ENCODE data around the gene SHANK2.
"Not testable (repeated sequence)": the region's sequence is repeated elsewhere in the genome, so short reads cannot be mapped to it uniquely, and the experiment has no call there.

Gene SHANK2

DNA sequence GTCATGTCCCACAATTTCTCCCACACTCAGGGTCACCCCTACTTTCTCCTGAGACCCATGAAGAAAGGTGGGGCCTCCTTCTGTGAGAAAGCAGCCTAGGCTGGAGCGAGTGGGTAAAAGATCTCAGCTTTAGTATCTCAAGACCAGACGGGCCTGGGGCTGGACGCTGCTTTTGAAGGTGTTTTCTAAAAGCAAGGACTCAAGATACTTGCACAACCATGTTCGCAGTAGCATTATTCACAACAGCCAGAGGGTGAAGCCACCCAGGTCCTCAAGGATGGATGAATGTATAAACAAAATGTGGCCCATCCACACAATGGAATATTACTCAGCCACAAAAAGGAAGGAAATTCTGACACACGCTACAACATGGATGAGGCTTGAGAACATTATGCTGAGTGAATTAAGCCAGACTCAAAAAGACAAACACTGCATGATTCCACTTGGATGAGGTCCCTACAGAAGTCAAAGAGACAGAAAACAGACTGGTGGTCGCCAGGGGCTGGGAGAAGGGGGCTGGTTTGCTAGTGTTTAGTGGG is 10.6 kb downstream of the SHANK2 start:
- DNase-seq, result no peak

DNA sequence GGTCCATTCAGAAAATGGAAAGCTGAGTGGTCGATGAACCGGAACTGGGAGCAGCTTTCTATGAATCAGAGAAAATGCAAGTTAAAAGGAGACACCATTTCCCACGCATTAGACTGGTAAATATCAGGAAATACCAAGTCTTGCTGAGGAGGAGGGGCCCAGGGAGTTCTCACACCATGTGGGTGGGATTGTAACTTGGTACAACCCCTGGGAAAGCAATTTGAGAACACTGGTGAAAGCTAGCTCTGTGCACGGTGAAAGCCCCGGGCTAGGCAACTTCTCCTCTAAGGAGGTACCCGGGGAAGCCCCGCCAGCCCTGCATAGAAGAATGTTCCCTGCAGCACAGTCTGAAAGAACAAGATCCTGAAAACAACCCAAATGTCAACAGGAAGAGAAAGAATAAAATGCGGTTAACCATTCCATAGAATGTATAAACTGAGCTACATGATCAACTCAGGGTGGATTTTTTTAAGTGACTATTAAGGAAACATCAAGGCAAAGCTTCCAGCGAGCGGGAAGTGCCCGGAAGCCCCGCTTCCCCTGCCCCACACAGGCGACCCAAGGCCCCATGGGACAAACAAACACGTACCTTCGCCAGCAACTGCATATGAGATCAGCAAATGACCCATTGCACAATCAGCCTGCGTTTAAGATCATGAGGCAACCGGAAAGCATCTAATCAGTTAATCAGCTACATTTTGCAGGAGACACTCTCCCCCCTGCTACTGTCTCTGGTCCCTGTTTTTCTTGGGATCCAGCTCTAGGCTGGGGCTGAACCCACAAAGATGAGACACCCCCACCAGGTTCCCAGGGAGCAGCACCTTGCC is 11.3 kb downstream of the SHANK2 start:
- no peak for DNase-seq

DNA sequence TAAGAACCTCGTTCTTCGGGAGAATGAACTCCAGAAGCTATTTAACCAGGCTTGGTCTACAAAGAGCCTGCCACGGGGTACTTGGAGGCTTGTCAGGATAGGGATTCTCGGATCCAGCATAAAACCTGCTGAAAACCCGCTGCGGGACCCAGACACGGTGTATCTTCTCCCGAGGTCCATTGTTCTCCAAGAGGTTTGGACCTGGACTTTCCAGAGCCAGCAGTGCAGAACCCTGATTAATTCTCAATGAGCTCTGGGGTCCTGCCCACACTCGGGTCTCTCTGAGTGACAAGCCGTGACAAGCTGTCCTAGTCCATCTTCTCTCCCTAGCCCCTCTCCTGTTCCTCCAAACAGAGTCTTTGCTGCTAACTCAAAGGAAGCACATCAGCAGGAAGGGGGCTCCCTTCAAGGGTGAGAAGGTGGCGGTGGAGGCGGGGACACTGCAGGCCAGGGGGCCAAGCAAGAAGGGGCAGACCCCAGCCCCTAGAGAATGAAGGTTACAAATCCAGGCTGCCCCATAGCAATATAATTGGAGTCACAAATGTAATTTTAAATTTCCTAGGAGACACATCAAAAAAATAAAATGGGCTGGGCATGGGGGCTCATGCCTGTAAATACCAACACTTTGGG is 12.2 kb downstream of the SHANK2 start:
- DNase-seq, result no peak

DNA sequence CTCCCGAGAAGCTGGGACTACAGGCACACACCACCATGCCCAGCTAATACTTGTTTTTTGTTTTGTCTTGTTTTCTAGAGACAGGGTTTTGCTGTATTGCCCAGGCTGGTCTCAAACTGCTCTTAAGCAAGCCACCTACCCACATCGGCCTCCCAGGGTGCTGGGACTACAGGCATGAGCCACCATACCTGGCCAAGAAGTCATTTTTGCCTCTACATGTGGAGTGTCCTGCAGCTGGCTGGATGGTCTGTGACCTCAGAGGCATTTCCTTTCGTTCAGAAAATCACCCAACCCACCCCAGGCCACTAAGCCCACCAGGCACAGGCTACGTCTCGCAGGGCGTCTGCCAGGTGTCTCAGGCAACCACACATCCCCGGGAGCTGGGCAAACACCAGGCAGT is 12.8 kb downstream of the SHANK2 start:
- no peak for DNase-seq

- no peak for DNase-seq
These were observed 13.4 kb downstream of the SHANK2 start for GRCh38 chr11:71238941-71239340.

GRCh38 chr11:71238285-71238875 is 14.0 kb downstream of the SHANK2 start:
- DNase-seq, result no peak

DNA sequence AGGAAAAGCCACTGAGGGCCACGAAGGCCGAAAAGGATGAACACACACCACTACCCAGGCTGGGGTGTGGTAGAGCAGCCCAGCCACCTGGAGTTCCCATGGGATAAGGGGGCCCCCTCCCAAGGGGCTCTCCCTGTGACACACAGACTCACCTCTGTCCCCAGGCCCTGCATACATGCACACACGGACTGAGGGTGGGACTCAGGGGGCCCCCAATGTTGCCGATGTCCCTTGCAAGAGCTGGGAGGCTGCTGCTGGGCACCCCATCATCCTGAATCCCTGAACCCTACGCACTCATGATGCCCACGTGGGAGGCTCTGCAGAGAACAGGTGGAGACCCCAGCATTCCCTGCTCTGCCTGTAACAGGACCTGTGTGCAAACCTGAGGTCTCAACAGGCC is 14.5 kb downstream of the SHANK2 start:
- DNase-seq, result no peak

DNA sequence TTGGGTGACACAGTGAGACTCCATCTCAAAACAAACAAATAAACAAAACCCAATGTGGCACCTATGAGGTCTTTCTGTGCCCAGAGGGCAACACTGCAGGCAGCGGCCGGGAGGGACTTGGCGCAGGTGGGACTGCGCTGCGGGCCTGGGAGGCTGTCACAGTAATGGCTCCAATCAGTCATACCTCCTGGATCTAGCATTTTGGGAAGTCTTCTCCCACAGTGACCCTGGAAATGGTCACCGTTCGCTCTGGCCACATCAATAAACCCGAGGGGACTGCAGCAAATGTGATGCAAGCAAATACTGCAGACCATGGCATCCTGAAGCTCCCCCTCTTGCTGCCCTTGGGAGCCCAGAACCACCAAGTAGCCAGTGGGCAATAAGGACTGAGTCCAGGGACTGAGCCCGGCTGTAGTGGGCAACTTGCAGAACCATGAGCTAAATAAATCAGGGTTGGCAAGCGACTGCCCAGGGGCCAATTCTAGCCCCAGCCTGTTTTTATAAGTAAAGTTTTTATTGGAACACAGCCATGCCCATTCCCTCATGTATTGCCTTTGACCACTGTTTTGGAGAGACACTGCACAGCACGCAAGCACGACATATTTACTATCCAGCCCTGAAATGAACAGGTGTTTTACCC is 15.4 kb downstream of the SHANK2 start:
- DNase-seq, result no peak

GRCh38 chr11:71235719-71236118 is 16.7 kb downstream of the SHANK2 start:
- DNase-seq, result no peak

DNA sequence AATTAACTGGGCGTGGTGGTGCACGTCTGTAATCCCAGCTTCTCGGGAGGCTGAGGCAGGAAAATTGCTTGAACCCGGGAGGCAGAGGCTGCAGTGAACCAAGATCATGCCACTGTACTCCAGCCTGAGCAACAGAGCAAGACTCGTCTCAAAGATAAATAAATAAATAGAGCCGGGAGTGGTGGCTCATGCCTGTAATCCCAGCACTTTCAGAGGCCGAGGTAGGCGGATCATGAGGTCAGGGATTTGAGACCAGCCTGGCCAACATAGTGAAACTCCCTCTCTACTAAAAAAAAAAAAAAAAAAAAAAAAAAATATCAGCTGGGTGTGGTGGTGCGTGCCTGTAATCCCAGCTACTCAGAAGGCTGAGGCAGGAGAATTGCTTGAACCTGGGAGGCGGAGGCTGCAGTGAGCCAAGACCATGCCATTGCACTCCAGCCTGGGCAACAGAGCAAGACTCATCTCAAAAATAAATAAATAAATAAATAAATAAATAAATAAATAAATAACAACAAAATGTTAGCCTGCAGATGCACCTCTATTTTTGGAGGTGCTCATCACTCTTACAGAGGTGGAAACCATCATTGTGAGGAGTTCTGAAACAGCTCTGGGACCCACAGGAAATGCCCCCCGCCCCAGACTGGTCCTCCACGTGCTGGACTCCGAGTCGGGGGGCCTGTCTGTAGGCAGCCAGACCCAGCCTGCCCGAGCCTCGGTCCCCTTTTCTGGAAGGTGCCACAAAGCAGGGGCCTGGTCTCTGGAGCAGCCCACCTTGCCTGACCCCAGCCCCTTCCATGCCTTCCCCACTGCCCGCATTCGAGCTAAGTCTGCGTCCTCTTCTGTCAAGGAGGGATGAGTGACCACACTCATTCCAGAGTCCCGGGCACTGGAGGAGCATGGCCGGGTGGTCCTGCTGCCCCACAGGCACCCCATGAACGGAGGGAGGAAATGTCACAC is 18.2 kb downstream of the SHANK2 start:
- not testable (repeated sequence) for DNase-seq

DNA sequence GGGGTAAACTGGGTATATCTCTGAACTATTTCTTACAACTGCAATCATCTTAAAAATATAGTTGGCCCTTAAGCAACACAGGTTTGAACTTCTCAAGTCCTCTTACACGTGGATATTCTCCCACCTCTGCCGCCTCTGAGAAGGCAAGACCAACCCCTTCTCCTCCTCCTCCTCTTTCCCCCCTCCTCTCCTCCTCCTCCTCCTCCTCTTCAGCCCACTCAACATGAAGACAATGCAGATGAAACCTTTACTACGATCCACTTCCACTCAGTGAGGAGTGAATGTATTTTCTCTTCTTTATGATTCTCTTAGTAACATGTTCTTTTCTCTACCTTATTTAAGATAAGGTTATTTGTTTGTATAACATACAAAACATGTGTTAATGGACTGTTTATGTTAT is 20.0 kb downstream of the SHANK2 start:
- DNase-seq, result no peak

- DNase-seq, result no peak
These were observed 23.4 kb downstream of the SHANK2 start for GRCh38 chr11:71228961-71229360.

DNA sequence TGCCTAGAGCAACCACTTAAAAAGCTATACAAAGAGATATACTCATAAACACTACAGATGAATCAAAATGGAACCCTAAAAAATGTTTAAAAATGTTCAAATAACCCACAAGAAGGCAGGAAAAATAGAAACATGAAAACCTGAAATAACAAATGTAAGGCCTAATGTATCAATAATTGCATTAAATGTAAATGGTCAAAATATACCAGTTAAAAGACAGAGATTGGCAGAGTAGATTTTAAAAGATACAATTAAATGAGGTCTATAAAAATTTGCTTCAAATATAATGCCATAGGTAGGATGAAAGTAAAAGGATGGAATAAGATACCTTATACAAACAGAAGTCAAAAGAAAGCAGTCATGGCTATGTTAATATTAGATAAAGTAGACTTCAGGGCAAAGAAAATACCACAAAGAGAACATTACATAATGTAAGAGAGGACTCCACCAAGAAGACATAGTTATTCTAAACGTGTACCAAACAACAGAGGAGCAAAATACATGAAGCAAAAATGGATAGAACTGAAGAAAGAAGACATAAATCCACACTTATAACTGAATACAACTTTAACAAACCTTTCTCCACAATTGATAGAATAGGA is 25.2 kb downstream of the SHANK2 start:
- no peak for DNase-seq

DNA sequence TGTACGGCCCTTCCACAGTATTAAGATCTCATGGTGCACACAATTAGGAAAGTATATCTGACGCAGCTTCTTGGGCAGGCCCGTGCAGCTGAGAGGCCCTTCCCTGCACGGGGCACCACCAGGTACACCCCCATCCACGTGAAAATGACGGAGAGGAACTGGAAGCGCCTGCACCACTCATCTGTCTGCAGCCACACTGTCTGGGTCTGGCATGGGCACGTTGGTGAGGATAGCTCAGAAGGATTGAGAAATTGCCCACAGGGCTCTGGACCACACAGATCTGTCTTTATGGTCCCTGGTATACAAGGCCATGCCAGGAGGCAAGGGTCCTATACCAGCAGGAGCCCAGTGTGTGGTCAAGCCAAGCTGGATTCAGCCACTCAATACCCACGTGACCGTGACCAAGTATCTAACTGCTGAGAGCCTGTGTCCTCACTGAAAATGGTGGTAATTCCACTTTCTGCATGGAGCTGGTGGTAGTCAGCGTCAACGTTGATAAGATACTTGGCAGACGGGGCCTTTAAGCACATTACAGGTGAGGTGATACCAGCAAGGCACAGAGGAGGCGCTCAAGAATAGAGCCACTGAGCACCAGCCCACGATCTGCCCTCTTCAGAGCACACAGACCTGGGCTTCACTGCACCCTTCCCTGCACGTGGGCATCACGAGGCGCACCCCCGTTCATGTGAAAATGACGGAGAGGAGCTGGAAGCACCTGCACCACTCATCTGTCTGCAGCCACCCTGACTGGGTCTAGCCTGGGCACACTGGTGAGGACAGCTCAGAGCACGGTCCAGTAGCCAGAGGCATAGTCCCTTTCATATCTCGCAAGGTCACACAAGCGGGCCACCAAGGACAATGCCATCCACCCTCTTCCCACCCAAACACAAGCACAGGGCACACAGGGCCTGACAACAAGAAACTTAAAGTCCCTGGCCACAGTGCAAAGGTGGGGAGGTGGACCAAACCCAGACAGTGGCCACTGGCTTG is 28.4 kb downstream of the SHANK2 start:
- no peak for DNase-seq

- no peak for DNase-seq
These were observed 29.3 kb downstream of the SHANK2 start for GRCh38 chr11:71223081-71223405.

DNA sequence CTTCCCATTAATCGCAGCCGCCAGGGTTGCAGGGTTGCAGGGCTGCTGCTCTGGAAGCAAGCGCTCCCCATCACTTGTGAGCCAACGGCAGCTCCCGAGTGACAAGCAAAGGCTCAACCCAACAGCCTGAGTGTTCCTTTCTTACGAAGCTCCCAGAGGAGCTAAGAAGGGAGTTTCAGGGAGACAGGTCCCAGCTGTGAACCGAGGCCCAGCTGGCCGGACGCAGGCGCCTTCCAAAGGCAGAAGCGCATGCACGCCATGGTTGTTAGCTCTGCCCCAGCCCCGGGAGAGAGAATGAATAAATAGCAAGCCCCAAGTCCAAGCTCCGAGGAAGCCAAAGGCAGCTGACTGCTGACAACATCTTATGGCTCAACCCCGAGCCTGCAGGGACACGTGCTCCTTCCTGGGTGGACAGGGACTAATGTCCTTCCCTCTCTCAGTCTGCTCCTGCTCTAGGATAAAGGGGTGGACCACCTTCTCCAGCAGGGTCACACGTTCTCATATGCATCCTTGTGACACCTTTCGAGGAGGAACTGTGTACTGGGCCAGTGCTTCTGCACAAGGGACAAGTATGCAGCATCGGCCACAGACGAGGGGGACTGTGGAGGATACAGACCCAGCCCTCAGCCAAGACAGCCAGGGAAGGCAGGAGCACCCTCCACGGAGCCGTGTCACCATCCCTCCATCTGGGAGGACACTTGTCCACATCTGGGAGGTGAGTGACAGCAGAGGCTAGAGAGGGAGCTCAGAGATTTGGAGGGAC is 29.9 kb downstream of the SHANK2 start:
- DNase-seq, result no peak

- no peak for DNase-seq
These were observed 30.6 kb downstream of the SHANK2 start for GRCh38 chr11:71221821-71222220.

DNA sequence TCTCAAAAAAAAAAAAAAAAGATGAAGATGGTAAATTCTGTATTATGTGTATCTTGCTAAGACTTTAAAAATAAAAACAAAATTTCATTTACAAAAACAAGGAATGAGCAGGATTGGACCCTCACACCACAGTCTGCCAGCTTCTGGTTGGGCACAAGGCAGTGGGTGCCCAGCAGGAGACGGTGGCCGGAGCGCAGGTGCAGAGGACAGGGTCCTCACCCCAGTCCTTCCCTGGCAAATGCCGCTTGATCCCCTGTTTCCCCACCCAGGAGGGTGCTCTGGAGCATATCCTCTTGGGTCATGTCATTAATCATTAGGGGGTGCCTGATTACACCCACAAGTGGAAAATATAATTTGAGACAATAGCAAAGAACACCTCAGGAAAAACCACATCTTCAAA is 31.2 kb downstream of the SHANK2 start:
- no peak for DNase-seq

DNA sequence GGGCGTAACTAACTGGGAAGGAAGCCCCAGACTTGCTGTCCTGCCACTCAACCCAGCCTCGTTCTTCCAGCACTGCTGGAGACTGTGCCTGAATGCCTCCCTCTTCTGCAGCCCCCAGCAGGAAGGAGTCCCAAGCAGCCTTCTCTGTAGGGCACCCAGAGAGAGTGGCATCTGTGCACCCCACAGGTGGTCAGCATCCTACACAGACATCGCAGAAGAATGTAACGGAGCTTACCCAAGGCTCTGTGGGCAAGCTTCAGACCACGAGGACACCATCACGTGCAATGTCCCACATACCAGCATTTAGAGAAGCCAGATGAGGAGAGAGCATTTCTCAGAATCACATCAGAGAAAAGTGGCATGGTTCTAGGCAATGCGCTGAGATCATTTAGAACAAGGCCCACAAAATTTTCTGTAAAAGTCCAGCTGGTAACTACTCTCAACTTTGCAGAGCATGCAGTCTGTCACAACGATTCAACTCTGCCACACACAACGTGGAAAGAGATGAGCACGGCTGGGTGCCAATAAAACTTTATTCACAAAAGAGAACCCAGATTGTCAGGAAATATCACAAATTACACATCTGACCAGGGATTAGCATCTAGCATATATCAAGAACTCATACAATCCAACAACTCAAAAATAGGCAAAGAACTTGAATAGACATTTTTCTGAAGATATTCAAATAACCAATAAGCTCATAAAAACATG is 33.4 kb downstream of the SHANK2 start:
- DNase-seq, result no peak

Data from activated T-cell treated with anti-CD3 and anti-CD28 coated beads for 4 hours (primary cell).